Breast epithelium (tissue), 3 donors: ENCODE data around the gene FAM162A.

Source experiments
- CTCF ChIP-seq, 3 donors: fragments of 450-650 bp; IDR thresholded peaks; one replicate each; pipeline ENCODE4 v1.5.1; 2016 to 2017; ENCODE audit warnings: antibody characterized with exemption in 3 of 3, mild to moderate bottlenecking in 3 of 3, moderate library complexity in 3 of 3
- POLR2A ChIP-seq: fragments of 450-650 bp; IDR thresholded peaks from one replicate; pipeline ENCODE4 v1.6.1; 2016; ENCODE audit warnings: antibody characterized with exemption, mild to moderate bottlenecking, moderate library complexity
- POLR2AphosphoS5 ChIP-seq, 3 donors: sonication (generic); formaldehyde crosslinking; IDR thresholded peaks; one replicate each; pipeline ENCODE4 v1.6.1; 2017; ENCODE audit warnings: antibody characterized with exemption in 3 of 3

- TF ChIP-seq POLR2A (no peak), CTCF (IDR thresholded peaks at IDR 0.05) (peak in 2 of 3 donors; percentile 41 to 58), POLR2AphosphoS5 (IDR thresholded peaks at IDR 0.05) (no peak)
These were observed 27.6 kb upstream of the FAM162A start for GRCh38 chr3:122356402-122356801.
